Kidney (tissue), 14 donors: ENCODE results near the gene ENAH. TPM values are rescaled to one million over a fixed set of nuclear protein-coding genes. Genes with fewer than 3 reads are reported as not detected.

Experiments
- DNase-seq, 5 donors: peaks; one replicate each; pipeline ENCODE4 v3.0.0-alpha.2; 2013 to 2020
- FAIRE-seq: peaks from 2 replicates; lab custom pipeline; 2012; peaks lifted over from hg19 to GRCh38; lab: Jason Lieb, UNC
- H3K27ac ChIP-seq, 2 donors: one replicate each; pipeline ENCODE4 v1.7.0; 2013; ENCODE audit warnings: low read depth in 2 of 2, low read length in 2 of 2, inconsistent platforms in 1 of 2
- H3K27me3 ChIP-seq: one replicate; pipeline ENCODE4 v1.7.1; 2013; ENCODE audit warnings: low read length, inconsistent platforms; ENCODE audit not compliant: control insufficient read depth, insufficient read depth
- H3K36me3 ChIP-seq, 3 donors: one replicate each; pipeline versions ENCODE4 v1.7.0 to v1.7.1; 2013; ENCODE audit warnings: low read length in 3 of 3, control low read depth in 1 of 3, inconsistent platforms in 1 of 3; ENCODE audit not compliant: insufficient read depth in 3 of 3, control insufficient read depth in 2 of 3
- H3K4me1 ChIP-seq, 3 donors: one replicate each; pipeline versions ENCODE4 v1.7.0 to v1.7.1; 2013; ENCODE audit warnings: low read length in 3 of 3, inconsistent platforms in 1 of 3, low read depth in 1 of 3; ENCODE audit not compliant: control insufficient read depth in 2 of 3, insufficient read depth in 2 of 3
- H3K4me3 ChIP-seq, 3 donors: one replicate each; pipeline versions ENCODE4 v1.7.0 to v1.8.1; 2013; ENCODE audit warnings: low read length in 3 of 3, control low read depth in 1 of 3, inconsistent platforms in 1 of 3
- H3K9ac ChIP-seq, 3 donors: one replicate each; pipeline versions ENCODE4 v1.7.0 to v1.7.1; 2013; ENCODE audit warnings: low read length in 3 of 3, control low read depth in 1 of 3, inconsistent platforms in 1 of 3
- H3K9me3 ChIP-seq, 3 donors: one replicate each; pipeline versions ENCODE4 v1.7.0 to v1.7.1; 2013; ENCODE audit warnings: low read length in 3 of 3, control low read depth in 1 of 3, inconsistent platforms in 1 of 3; ENCODE audit not compliant: control insufficient read depth in 2 of 3, insufficient read depth in 1 of 3
- CTCF ChIP-seq: IDR thresholded peaks from 3 replicates; pipeline ENCODE4 v1.5.1; 2012; ENCODE audit warnings: mild to moderate bottlenecking, moderate library complexity, borderline replicate concordance; ENCODE audit not compliant: insufficient read depth; ENCODE audit errors: extremely low read depth
- intact Hi-C: fragments of 100-400 bp; cut with DNase I; formaldehyde crosslinking; loops from one replicate; pipeline ENCODE4 v1.11.1; 2022
- polyA plus RNA-seq: library from polyadenylated mRNA; stranded (reverse); fragments of 350-450 nt; fragmentation: Illumina TruSeq; extraction: RNeasy Lipid Tissue Mini Kit (QIAGEN cat#74804); gene quantifications from one replicate; pipeline ENCODE4 v1.2.3, GENCODE V29; 2014; ENCODE audit warnings: low read depth, low replicate concordance; ENCODE audit not compliant: insufficient read depth
- total RNA-seq: library from RNA; stranded (reverse); fragmentation: NEBNext Ultra II Directional; extraction: Animal tissue kit (Norgen Biotek cat#: 25700); gene quantifications from one replicate; pipeline ENCODE4 v1.2.1, GENCODE V29; 2021
- donor health status: control.
- donor health status: control.
- donor health status: control.
- donor health status: control.
- donor health status: control.
- donor health status: DM: yes; HTN: yes; CAD: no.
- donor health status: Normal renal cell carcinoma (clear cell type).

The ENAH gene
- total and polyA plus RNA-seq, 2 donors from 2014 or later, result 6.2 to 42.3 TPM

DNA sequence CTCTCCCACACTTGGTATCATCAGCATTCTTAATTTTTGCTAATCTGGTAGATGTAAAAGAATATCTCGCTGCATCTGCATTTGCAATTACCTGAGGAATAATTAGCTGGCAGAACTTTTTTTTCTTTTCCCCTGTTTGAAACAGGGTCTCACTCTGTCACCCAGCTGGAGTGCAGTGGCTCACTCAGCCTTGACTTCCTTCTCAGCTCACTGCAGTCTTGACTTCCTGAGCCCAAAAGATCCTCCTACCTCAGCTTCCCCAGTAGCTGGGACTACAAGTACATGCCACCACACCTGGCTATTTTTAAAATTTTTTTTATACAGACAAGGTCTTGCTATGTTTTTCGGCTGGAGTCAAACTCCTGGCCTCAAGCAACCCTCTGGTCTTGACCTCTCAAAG is 35.4 kb upstream of the ENAH start:
- Histone ChIP-seq H3K9me3 (no peaks in the 10 kb centered on the region), H3K9ac (no peak overlapping the region), H3K27ac (no peak overlapping the region), H3K4me3 (no peak overlapping the region), H3K27me3 (no peaks in the 10 kb centered on the region), H3K4me1 (no peaks in the 10 kb centered on the region), H3K36me3 (no peaks in the 10 kb centered on the region)
- no peak for DNase-seq
- no peak for TF ChIP-seq CTCF
- intact Hi-C loops, result no loop called here
- no peak for FAIRE-seq

- no peaks in the 10 kb centered on the region for H3K27me3 ChIP-seq
- H3K27ac ChIP-seq, result no peak overlapping the region
- no peaks in the 10 kb centered on the region for H3K4me1 ChIP-seq
- intact Hi-C loops, result no loop called here
- TF ChIP-seq CTCF, result no peak
- no peak overlapping the region for H3K4me3 ChIP-seq
- no peak overlapping the region for H3K9ac ChIP-seq
- DNase-seq (no peak), FAIRE-seq (no peak)
- H3K36me3 ChIP-seq, result no peaks in the 10 kb centered on the region
- no peaks in the 10 kb centered on the region for H3K9me3 ChIP-seq
These were observed 32.7 kb upstream of the ENAH start for GRCh38 chr1:225685476-225686176.

DNA sequence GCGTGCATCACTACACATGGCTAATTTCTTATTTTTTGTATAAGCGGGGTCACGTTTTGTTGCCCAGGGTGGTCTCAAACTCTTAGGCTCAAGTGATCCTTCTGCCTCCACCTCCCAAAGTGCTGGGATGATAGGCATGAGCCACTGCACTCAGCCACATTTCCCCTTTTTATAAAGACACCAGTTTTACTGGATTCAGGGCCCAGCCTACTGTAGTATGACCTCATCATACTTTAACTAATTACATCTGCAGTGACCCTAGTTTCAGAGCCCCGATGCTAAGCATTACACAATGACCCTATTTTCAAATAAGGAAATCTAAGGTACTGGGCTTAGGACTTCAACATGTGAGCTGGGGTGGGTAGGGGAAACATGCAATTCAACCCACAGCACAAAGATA is 31.8 kb upstream of the ENAH start:
- H3K27ac ChIP-seq, result no peak overlapping the region
- H3K36me3 ChIP-seq, result no peaks in the 10 kb centered on the region
- intact Hi-C loops, result no loop called here
- H3K27me3 ChIP-seq, result no peaks in the 10 kb centered on the region
- FAIRE-seq, result no peak
- TF ChIP-seq CTCF, result no peak
- H3K9ac ChIP-seq, result no peak overlapping the region
- no peaks in the 10 kb centered on the region for H3K4me1 ChIP-seq
- H3K4me3 ChIP-seq, result no peak overlapping the region
- no peak for DNase-seq
- H3K9me3 ChIP-seq, result no peaks in the 10 kb centered on the region

DNA sequence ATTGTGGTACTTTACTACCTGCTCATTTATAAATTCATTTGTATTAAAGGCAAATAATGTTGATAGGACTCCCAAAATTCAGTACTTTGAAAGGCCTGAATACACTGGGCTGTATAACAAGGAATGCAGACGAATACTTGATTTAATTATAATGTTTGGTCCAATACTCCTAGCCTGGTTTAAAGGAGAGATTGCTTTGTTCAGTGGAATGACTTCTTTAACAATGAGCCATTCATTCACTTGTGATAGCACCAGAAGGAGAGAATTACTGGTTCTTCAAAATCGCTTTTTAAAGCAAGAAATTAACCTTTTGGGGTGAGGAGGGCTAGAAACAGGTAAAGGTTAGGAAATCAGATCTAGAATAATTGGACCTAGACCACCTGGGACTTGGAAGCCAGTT is 28.3 kb upstream of the ENAH start:
- Histone ChIP-seq H3K36me3 (no peaks in the 10 kb centered on the region), H3K4me3 (no peak overlapping the region), H3K9me3 (no peaks in the 10 kb centered on the region), H3K27me3 (no peaks in the 10 kb centered on the region), H3K27ac (no peak overlapping the region), H3K4me1 (no peaks in the 10 kb centered on the region), H3K9ac (no peak overlapping the region)
- FAIRE-seq (no peak), DNase-seq (no peak)
- no peak for TF ChIP-seq CTCF
- intact Hi-C loops, result no loop called here
